NOMO-1 treated with dmso at 0.1 percent for 144 hours (cell line): ENCODE data around the gene PLPP3.
A peak's percentile ranks its signal among the peaks of the same experiment; 100 is the strongest.

ENCODE experiments used
- DNase-seq: peaks from one replicate; lab custom pipeline; 2025; ENCODE audit not compliant: unreplicated experiment; lab: John Stamatoyannopoulos, UW

The PLPP3 gene

DNA sequence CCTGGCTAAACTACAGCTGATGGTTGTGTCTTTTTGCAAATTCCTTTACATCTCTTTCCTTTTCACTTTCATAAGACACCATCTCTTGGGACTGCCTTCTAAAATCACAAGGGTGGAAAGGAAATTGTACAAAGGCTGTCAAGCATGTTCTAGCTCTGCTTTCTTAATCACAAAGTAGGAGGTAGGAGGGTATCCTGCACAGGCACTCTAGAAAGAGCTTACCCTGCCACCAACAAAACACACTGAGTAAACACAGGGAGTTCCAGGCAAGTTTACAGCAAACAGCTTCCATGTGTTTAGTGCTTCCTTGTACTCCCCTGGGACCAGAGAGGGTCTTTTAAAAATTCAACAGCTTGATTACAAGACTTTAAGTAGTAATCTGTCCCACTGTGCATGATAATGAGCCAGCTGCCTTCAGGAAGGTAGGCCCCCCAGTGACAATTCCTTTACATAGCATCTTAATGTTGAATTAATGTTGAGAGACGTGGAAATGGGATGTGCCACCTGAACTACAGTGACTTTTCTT lies 2.4 kb downstream of the PLPP3 start:
- DNase-seq, result no peak

DNA sequence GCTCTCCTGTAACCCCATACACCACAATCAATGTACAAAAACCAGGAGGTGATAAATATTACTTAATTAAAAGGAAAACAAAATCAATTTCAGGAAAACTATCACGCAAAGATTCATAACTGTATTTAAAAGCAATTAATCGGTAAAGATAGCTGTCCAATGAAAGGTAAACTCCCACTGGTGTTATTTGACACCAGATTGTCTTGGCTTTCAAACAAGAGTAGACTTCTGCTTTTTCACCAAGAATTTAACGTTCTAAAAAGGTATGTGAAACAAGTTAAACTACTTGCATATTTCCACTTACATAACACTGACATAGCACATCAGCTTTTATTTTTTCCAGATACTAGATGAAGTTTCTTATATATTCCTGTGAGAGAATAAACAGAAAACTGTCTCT lies 3.5 kb downstream of the PLPP3 start:
- peak; percentile 21 for DNase-seq

DNA sequence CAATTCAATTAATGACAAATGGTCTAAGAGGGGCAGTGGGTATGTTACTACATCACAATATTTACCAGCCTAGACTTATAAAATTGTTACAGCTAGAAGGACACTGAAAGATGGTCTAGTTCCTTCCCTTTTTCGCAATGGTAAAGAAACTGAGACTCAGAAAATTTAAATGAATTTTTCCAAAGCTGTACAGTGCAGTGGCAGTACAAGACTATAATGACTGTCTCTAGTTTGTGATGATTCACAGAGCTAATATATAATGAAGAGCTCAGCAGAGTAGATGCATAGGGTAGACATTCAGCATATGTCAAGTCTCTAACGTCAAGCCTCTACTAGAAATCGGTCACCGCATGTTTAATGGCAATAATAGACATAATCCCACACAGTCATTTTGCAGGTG lies 4.6 kb downstream of the PLPP3 start:
- DNase-seq, result no peak

DNA sequence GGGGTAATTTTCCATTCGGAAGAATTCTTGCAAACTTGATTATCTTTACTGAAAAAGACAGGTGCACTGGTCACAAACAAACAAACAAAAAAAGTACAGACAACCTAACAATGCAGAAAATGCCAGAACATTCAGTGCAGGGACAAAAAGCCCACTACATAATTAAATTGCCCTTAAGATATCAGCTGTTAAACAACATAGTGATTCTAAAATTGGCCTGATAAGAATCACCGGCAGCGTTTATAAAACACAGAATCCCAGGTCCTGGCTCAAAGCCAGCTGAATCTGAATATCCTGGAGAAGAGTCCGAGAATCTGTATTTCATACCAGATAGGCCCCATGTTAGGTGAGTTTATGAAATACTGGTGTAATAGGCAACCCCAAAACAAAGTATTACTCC lies 6.1 kb downstream of the PLPP3 start:
- no peak for DNase-seq

DNA sequence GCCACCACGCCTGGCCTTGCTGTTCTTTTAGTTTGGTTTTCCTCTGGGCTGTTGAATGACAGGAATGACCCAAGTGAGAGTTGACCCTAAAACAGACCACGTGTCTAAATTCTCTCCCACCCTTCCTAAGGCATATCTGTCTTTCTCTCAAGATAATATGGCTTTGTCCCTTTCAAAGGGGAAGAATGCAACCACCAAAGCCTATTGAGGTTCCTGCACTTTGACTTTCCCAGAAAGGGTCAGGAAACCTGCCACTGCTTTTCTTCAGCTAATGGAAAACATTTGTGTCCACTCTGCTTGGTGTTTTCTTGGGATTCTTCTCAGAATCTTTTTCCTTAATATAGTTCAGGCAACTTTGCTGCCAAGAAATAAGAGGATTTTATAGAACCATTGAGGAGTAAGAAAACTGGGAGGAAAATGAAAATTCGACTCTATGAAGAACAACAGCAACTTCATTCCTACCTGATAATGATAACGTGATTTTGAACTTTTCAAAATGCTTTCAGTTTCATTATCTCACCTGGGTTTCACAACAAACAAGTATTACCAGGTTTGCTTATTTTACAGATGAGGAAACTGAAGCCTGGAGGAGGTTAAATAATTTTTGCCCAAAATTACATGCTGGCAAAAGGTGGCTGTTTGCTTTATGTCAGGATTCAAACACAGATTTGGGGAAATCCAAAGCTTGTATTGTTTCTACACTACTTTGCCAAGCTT lies 6.9 kb downstream of the PLPP3 start:
- no peak for DNase-seq

DNA sequence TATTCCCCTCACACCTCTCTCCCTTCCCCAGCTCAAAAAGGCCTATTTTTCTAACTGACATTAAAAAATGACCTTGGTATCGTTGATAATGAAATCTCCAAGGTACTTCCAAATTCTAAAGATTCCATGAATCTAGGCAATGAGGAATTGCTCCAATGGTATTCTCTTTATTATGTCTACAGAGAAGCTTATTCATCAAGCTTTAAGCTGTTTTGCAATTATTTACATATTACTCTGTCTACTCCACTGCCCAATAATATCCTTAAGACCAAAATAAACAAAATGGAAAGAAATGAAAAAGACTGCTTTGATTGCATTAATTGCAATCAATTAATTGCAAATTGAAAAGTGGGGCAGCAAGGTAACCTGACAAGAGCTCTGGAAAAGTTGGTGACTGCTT lies 7.9 kb downstream of the PLPP3 start:
- DNase-seq, result no peak

DNA sequence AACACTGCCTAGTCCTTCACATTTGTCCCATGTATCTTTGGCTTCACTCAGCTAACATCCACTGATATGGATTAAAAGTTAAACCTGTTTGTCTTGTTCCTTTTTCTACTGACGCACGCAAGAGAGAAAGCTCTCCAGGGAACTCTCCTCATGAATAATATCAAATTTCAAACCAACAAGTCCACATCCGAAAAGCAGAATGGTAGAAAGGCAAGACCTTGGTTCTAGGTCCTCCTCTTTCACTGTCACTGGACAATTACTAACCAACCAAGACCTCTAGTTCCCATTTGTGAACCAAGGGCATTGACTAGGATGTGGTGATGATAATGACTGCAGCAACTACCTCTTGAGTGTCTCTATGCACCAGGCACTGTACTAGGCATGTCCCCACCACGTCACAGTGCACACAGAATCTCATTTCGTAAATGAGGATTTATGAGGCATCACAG lies 8.4 kb downstream of the PLPP3 start:
- DNase-seq, result no peak

DNA sequence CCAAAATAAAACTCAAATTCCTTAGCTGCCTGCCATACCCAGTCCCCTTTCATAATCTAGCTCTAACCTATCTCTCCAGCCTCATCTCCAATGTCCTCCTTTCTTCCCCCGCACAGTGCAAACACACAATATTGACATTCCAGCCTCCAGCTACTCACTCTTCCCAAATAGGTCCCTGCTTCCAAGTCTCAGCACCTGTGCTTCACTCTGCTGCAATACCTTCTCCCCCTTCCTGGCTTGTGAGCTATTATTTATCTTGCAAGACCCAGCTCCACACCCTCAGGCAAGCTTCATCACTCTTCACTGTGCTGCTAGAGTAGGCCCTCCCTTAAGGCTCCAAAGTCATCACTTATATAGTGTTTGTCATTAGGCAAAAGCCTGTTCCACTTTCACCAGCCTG lies 9.7 kb downstream of the PLPP3 start:
- DNase-seq, result no peak

DNA sequence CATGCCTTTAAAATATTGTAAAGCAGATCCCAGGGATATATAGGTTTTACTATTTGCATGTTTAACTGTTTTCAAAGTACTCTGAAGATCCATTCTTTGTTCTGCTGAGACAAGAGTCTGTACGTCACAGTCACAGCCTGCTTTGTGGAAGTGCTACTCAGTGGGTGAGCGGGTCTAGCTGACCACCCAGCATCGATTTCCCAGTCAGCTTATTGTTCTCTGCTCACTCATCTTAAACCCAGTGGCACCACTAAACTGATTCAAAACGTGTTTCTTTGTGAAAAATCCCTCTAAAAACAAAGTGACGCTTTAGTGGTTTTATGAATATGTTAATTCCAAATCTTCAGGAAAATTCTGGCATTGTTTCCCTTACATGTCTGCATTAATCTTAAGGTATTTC lies 12.4 kb downstream of the PLPP3 start:
- DNase-seq, result no peak

DNA sequence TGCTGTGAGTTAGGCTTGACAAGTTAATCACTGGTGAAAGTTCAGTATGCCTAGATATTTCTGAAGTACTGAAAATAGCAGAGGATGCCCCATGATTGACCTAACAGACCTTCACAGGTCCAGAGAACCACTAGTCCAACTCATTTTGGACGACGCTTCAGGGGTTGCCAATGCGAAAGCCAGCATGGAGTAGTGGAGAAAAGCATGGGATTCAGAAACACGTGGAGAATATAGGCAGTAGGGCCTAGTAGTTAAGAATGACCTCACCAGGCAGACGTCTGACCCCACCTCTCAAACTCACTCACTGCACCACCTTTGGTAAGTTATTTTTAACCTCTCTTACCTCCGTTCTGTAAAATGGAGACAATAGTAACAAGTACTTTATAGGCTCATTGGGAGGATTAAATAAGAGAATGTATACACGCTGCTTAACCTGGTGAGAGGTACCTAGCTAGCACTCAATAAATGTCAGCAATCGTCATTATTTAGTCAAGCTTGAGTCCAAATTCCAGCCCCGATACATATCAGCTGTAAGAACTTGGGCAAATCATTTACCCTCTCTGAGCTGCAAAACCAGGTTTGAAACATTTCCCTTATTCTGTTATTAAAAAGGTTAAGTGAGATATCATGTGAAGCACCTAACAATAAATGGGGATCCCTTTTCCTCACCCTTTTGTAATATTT lies 13.2 kb downstream of the PLPP3 start:
- DNase-seq, result no peak

DNA sequence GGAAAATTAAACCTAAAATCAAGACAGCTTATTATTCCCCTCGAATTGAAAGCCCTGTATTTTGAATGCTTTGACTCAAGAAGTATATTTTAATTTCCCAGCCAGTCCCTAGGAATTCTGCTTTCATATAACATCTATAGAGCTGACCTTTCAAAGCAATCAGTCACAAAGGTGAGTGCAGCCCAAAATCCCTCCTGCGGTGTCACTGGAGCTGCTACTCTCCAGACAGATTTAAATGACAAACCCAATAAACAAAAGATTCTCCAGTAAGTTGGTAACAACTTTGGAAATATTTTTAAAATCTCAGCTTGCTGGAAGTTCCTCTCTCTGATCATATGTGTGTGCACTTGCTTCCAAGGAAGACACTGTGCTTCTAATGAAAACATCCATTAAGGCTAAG lies 14.7 kb downstream of the PLPP3 start:
- DNase-seq, result no peak

DNA sequence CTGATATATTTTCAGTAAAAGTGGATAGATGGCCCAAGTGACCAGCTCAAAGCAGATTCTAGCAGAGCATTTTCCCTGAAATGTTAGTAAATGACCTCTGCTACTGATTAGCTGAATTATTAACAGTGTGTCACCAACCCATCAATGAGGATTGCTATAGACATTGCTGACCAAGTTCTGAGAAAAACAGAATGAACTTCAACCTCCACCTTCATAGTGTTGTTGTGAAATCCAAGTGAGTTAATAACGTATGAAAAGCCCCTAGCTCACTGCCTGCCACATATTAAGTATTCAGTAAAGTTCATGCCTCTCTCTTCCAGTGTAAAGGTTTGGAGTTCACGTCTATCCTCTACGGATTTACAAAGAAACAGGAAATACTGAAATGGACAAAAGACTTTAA lies 15.8 kb downstream of the PLPP3 start:
- DNase-seq, result no peak

DNA sequence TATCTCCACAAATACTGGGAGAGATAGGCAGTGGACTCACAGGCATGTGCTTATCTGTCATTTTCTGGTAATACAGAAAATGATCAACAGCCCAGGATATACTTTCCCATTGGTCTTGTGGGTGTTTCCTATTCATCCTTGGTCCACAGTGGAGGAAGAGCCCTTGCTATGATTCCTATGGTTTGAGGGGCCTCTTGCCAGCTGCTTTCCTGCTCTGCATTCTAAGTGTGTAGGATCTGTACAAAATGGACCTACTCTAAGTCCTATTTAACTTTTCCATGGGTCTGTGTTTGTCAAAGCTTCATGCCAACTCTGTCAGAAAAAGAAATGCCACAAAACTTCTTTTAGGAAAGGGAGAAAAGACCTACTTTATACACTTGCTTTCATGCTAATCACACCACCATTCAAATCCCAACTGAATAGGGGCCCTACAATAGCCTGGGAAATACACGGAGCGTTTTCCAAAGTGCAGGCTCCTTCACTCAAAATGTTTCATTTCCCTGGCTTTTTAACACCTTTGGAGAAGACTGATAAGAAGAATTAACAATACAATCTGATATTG lies 16.4 kb downstream of the PLPP3 start:
- DNase-seq, result no peak

DNA sequence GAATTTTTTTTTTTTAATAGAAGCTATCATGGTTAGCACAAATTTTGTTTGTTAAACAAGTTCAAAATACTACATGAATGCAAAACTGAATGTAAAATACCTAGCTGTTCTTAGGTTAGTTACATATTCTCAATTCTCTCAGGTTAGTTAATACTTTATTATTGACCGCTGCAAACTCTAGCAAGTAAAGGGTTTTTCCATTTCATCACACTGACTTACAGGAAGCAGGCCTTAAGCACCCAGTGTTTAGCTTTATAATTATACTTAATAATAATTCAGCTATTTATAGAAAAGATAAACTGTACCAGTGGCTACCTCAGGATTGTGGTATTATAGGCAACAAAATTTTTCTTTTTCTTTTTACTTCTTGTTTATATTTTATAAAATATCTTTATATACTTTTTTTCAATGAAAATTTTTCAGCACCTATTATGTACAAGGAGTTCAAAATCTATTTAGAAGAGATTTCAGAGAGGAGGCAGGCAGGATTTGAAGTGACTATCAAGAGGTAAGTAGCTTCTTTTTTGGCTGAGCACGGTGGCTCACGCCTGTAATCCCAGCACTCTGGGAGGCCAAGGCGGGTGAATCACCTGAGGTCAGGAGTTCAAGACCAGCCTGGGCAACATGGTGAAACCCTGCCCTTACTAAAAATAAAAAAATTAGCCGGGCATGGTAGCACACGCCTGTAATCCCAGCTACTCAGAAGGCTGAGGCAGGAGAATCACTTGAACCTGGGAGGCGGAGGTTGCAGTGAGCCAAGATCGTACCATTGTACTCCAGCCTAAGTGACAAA lies 17.9 kb downstream of the PLPP3 start:
- DNase-seq, result no peak

DNA sequence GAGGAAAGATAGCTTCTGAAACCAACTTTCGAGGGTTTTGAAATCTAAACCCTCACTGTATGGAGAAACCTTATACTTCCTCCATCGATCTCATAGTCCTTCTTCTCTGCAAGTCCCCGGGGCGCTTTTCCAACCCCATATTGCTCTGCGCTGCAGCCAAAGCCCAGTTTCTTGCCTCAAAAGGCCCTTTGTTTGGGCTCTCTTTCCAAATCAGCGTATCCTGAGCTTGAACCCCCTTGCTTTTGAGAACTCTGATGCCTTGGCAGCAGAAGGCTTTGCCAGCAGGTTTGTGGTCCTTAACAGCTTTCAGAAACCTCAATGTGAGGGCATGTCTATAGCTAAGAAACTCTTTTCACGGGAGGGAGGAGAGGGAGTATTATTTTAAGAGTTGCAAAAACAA lies 21.6 kb downstream of the PLPP3 start:
- peak; percentile 50 for DNase-seq

DNA sequence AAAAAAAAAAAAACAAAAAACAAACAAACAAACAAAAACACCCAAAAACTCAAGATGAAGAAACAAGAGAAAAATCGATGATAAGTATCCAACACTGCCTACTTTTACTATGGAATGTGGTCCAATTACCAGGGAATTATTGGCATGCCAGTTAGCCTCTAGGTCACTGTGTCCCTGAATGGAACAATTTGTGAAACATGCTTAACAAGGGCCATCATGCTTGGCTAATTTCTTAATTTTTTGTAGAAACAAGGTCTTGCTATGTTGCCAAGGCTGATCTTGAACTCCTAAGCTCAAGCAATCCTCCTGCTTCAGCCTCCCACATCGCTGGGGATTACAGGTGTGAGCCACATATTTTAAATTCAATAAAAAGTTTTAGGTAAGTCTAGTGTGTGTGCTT lies 23.9 kb downstream of the PLPP3 start:
- no peak for DNase-seq

DNA sequence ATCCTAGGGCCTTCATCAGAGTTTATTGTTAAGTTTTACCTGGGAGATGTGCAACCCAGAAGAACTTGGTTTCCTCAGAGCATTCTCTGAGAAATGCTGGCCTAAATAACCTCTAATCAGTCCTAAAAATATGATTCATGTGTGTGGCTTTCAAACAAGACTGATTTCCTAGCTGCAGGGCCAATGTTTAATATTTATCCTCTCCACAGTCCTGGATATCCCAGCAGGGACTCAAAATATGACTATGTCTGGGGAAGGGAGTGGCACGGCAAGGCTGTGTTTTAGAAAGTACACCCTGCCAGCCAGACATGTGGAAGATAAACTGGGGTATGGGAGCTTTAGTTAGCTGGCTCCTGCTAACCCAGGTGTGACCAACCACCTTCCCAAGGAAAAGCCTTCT lies 26.3 kb downstream of the PLPP3 start:
- no peak for DNase-seq

DNA sequence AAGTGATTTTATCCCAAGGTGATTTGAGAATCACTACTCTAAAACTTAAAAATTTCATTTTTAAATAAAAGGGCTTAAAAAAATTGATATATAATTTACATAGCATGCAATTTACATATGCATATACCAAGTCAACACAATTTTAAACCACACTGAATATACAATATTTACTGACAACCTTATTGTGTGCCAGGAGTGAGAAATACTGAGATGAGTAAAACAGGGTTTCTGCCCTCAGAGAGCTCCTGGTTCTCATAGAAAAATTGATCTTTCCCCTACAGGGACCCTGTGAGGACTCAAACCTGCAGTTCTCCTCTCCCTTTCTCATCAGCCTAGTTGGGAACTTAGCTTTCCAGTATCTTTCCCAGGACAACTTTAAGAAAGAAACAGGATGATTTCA lies 27.0 kb downstream of the PLPP3 start:
- DNase-seq, result no peak

DNA sequence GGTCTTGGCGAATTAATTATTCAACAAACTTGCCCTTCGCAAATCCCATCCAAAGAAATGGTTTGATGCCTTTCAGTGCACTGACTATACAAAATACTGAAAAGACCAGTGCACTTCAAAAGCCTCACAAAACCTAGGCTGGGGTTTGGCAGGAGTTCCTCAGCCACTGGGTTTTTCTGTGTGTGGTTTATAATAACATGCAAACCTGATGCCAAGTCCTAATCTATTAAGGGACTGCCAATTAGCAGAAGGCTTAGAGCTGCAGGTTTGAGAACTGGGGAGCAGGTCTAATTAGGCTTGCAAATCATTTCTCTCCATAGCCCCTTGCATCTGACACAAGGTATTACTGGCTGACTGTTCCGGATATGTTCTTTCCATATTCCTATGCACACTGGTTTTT lies 27.7 kb downstream of the PLPP3 start:
- DNase-seq, result no peak

DNA sequence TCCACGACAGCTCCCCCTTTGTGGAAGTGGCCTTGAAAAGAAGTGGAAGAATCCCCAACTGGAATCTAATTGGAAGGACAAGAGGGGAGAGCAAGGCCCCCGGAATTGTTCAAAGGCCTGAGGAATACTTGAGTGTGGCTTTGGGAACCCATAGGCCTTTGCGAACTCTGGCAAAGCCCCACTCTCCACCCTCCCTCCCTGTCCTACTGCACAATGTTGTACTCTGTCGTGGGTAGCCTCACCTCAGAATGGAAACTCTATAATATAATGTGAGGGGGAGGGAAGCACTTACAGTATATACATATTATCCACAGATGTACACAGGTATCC lies 28.5 kb downstream of the PLPP3 start:
- DNase-seq, result no peak

DNA sequence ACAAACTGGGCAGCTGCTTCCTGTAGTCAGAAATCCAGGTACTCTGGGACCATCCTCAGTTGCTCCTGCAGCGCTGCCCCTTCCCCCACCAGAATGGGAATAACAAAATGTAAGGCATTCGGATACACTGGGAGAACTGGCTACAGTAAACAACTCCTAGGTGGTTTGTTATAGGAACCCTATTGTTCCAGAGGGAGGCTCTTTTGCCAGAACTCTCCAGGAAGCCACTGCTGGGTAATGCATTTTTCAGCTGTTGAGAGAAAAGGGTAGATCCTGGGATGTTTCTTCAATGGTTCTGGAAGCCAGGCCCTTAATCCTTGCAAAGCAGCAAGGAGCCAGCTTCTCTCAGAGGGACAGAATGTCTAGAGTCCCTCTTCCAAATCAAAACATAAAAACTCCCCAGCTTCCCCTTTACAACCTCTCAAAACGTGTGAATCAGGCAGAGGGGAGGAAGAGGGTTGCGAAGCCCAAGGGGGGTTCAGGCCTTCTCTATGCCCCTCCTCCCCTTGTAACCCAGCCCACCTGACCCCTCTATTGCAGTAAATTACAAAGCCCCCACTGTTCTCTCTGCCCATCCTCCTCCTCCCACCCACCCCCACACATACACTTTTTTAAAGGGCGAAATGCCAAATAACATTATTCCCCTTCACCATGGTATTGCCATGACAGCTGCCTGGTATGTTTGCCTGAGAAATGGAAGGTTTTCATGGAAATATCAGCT lies 29.1 kb downstream of the PLPP3 start:
- no peak for DNase-seq
